ENCODE data around the gene TTC34. TPM values are rescaled to one million over a fixed set of nuclear protein-coding genes. Genes with fewer than 3 reads are reported as not detected.

The TTC34 gene
- total and polyA plus RNA-seq, 5 donors from 2014 or later = 0.05 to 1.1 (median 0.13) TPM

DNA sequence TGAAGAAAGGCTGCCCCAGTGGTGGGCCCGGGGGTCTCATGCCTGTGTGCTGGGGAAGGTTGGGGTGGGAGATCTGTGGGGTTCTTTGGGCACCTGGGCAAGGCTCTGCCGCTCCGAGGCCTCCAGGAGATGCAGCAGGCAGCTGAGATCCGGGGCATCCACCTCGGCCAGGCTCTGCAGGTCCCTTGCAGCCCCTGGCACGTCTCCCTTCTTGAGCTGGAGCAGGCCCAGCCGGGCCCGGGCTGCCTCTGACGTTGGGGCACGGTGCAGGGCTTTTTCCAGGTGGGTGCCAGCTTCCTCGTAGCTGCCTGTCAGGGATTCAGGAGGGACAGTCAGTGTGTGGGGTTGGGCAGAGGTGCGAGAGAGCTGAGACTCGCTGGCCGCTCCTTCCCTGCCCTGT, 157.3 kb downstream of the TTC34 start:
- Mint-ChIP-seq H3K27me3 (no peaks in the 10 kb centered on the region), H3K36me3 (peaks cover 5% of the 10 kb centered on the region), H3K9me3 (peaks cover 0 to 13% (median 6%) of the 10 kb centered on the region in 7 donors), H3K27ac (peak overlapping the region in 1 of 3 donors; percentile 83), H3K4me3 (peak overlapping the region in 1 of 4 donors; percentile 75), H3K4me1 (peaks cover 0 to 16% (median 4%) of the 10 kb centered on the region in 4 donors)
- Histone ChIP-seq H3K36me3 (ENCODE audit: control insufficient read depth, insufficient read depth, low read length) (no peaks in the 10 kb centered on the region), H3K27ac (ENCODE audit: insufficient read depth, low read length, poor library complexity, severe bottlenecking) (no peak overlapping the region), H3K4me1 (ENCODE audit: control insufficient read depth, insufficient read depth, low read length, poor library complexity, severe bottlenecking) (peaks cover 22% of the 10 kb centered on the region), H3K4me3 (ENCODE audit: low read depth, low read length) (no peak overlapping the region), H3K9me3 (ENCODE audit: control insufficient read depth in 2 of 2, low read length in 2 of 2) (peaks cover 13 to 27% of the 10 kb centered on the region in 2 experiments), H3K27me3 (ENCODE audit: control insufficient read depth, insufficient read depth, low read length) (peaks cover 1% of the 10 kb centered on the region)
- DNase-seq = no peak
- ATAC-seq (ENCODE audit: low read depth in 2 of 2) = no peak

DNA sequence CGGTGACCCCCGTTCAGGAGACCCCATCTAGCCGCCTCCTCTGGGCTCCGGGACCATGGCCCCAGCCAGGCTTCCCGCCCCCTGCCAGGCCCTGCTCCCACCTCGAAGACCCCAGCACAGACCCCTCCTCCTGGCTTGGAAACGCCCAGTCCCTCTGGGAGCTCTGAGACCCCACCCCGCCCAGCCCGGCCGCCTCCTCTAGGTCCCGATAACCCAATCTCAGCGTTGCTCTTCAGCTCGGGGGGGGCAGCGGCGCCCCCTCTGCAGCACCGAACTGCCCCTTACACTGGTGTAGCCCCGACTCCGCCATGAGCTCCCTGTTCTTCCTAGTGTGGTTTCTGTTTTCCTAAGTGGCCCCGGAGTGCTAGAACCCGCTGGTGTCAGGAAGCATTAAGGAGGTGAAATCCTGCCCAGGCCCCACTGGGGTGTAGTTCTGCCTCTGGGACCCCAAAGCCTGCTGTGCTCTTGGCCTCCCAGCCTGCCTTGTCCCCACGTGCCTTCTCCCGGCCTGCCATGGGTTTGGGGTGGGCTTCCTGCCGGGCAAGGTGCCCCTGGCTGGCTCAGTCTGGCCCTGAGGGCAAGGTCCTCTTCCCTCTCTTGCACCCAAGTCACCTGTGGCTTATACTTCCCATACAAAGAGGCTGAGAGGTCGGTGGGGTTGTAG, 157.9 kb downstream of the TTC34 start:
- H3K9me3 ChIP-seq (ENCODE audit: control insufficient read depth in 2 of 2, low read length in 2 of 2) = peaks cover 13 to 25% of the 10 kb centered on the region in 2 experiments
- DNase-seq (no peak), ATAC-seq (ENCODE audit: low read depth in 2 of 2) (no peak)
- Mint-ChIP-seq H3K27me3 (no peaks in the 10 kb centered on the region), H3K36me3 (peaks cover 5% of the 10 kb centered on the region), H3K4me1 (peaks cover 0 to 16% (median 4%) of the 10 kb centered on the region in 4 donors), H3K4me3 (peak overlapping the region; percentile 68 to 92 (median 80)), H3K9me3 (peaks cover 0 to 10% (median 6%) of the 10 kb centered on the region in 7 donors), H3K27ac (peak overlapping the region in 2 of 3 donors; percentile 23 to 83)
- H3K4me3 ChIP-seq (ENCODE audit: low read depth, low read length) = no peak overlapping the region
- no peaks in the 10 kb centered on the region for H3K36me3 ChIP-seq (ENCODE audit: control insufficient read depth, insufficient read depth, low read length)
- H3K4me1 ChIP-seq (ENCODE audit: control insufficient read depth, insufficient read depth, low read length, poor library complexity, severe bottlenecking) = peaks cover 22% of the 10 kb centered on the region
- H3K27me3 ChIP-seq (ENCODE audit: control insufficient read depth, insufficient read depth, low read length) = peaks cover 1% of the 10 kb centered on the region
- no peak overlapping the region for H3K27ac ChIP-seq (ENCODE audit: insufficient read depth, low read length, poor library complexity, severe bottlenecking)

DNA sequence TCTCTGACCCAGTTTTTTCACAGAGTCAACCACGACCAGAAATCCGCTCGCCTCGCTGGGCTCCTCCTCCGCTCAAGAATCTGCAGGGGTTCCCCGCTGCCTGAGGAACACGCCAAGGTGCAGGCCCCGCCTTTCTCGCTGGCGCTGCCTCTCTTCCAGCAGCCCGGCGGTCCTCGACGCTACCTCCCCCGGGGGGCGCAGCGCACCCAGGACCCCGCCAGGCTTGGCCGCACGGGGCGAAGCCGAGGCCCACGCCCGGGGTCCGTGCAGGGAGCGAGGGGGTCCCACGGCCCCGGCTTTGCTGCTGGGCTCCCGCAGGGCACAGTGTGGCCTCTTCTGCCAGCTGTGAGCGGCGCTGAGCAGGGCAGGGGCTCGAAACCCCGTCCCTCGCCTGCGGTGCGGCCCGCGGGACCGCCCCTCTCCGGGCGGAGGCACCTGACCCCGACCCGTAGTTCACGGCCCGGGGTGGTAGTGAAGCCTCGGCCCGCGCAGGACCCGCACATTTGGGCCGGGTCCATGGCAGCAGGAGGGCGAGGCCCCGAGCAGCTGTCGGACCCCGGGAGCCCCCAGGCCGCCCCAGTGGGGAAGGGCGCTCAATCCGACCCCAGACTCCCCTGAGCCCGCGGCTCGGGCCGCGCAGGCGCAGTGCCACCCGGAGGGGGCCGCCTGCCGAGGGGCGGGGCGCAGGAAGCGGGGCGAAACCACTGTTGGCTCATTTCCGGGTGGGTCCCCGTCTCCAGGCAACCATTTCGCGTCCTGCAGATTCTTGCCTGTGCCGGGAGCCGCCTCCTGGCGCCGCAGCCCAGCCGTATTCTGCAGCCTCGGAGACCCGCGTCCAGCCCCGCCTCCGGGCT, 158.7 kb downstream of the TTC34 start:
- H3K4me1 ChIP-seq (ENCODE audit: control insufficient read depth, insufficient read depth, low read length, poor library complexity, severe bottlenecking) = peaks cover 22% of the 10 kb centered on the region
- ATAC-seq (ENCODE audit: low read depth in 2 of 2) (peak; percentile 81 to 84), DNase-seq (peak; percentile 93 to 97 (median 93))
- H3K36me3 Mint-ChIP-seq = peaks cover 1% of the 10 kb centered on the region
- peaks cover 0 to 16% (median 4%) of the 10 kb centered on the region in 4 donors for H3K4me1 Mint-ChIP-seq
- peaks cover 0 to 6% (median 3%) of the 10 kb centered on the region in 7 donors for H3K9me3 Mint-ChIP-seq
- H3K27me3 Mint-ChIP-seq = no peaks in the 10 kb centered on the region
- H3K27ac Mint-ChIP-seq = peak overlapping the region; percentile 44 to 89 (median 60)
- no peak overlapping the region for H3K4me3 ChIP-seq (ENCODE audit: low read depth, low read length)
- peaks cover under 1% of the 10 kb centered on the region for H3K27me3 ChIP-seq (ENCODE audit: control insufficient read depth, insufficient read depth, low read length)
- H3K27ac ChIP-seq (ENCODE audit: insufficient read depth, low read length, poor library complexity, severe bottlenecking) = peak overlapping the region; percentile 98
- H3K9me3 ChIP-seq (ENCODE audit: control insufficient read depth in 2 of 2, low read length in 2 of 2) = peaks cover 10 to 17% of the 10 kb centered on the region in 2 experiments
- no peaks in the 10 kb centered on the region for H3K36me3 ChIP-seq (ENCODE audit: control insufficient read depth, insufficient read depth, low read length)
- peak overlapping the region; percentile 86 to 91 (median 86) for H3K4me3 Mint-ChIP-seq

DNA sequence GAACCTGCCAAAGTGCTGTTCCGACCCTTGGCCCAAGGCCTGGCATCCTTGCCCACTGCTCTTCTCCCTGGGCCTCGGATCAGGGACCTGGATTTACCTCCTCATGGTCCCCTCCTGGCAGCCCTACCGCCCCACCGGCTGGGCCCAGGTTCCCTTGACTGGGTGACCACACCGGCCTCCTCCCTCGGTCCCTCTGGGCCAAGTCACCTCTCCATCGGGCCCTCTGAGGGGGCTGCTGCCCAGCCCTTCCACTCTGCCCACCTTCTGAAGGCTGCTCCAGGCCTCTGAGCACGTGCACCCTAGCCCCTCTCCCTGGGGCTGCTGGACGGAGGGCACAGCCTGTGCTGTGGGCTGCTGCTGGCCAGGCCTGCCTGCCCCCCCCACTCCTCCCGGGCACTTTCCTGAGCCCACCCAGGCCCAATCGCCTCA, 159.3 kb downstream of the TTC34 start:
- H3K4me3 ChIP-seq (ENCODE audit: low read depth, low read length) = no peak overlapping the region

DNA sequence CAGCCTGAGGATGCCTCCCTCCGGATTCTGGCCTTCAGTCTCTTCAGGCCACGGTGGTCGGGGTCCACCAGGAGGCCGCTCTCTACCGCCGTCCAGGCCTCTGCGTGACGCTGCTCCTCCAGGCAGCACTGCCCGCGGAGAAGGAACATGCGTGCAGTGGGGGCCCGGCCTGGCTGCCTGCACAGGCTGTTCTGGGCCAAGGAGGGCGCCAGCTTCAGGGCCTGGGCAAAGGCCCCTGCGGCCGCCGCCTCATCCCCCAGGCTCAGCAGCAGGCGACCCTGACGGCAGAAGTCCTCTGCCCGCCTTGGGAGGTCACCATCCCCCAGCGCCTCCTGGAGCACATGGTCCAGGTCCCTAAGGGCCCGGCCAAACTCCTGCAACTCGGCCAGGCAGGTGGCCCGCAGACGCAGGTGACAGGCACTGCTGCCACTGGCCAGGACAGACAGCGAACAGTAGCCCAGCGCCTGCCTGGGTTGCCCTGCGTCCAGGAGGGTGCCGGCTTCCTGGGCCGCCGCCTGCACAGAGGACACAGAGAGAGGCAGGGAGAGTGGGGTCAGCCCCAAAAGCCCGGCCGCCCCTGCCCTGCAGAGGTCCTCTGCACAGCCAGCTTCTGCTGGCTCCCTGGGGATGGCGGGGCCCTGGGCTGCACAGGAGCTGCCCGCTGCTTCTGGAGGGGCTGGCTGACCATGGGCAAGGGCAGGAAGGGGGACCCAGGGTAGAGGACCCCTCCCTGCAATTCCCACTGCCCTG, 159.9 kb downstream of the TTC34 start:
- H3K27ac ChIP-seq (ENCODE audit: insufficient read depth, low read length, poor library complexity, severe bottlenecking) = peak overlapping the region; percentile 98

More for the DNA sequence above, 159.3 kb downstream of the TTC34 start:
- Histone ChIP-seq H3K4me1 (ENCODE audit: control insufficient read depth, insufficient read depth, low read length, poor library complexity, severe bottlenecking) (peaks cover 22% of the 10 kb centered on the region), H3K36me3 (ENCODE audit: control insufficient read depth, insufficient read depth, low read length) (no peaks in the 10 kb centered on the region), H3K27me3 (ENCODE audit: control insufficient read depth, insufficient read depth, low read length) (no peaks in the 10 kb centered on the region), H3K27ac (ENCODE audit: insufficient read depth, low read length, poor library complexity, severe bottlenecking) (peak overlapping the region; percentile 98), H3K9me3 (ENCODE audit: control insufficient read depth in 2 of 2, low read length in 2 of 2) (peaks cover 8 to 11% of the 10 kb centered on the region in 2 experiments)
- Mint-ChIP-seq H3K4me1 (peaks cover 0 to 16% (median 4%) of the 10 kb centered on the region in 4 donors), H3K36me3 (no peaks in the 10 kb centered on the region), H3K9me3 (peaks cover 0 to 4% (median 1%) of the 10 kb centered on the region in 7 donors), H3K27ac (peak overlapping the region; percentile 44 to 89 (median 60)), H3K27me3 (no peaks in the 10 kb centered on the region), H3K4me3 (peak overlapping the region; percentile 86 to 91 (median 86))
- no peak for ATAC-seq (ENCODE audit: low read depth in 2 of 2)
- no peak for DNase-seq

DNA sequence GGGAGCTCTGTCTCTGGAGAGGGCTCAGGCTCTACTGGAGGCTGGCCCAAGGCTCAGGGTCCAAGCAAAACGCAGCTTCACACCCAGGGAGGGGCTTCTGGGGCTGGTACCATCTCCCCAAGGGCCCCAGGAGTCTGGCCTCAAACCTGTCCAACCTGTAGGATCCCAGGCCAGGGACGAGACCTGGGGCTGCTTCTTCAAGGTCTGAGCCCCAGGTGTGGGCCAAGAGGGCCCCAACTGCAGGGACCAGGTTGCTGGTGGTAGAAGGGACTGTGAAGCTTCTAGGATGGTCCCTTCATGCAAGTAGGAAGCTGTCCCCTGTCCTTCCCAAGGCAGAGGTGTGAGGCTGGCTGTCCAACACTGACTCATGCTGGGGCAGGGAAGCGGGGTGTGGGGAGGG, 160.9 kb downstream of the TTC34 start:
- Mint-ChIP-seq H3K36me3 (no peaks in the 10 kb centered on the region), H3K9me3 (peaks cover 0 to 5% (median 1%) of the 10 kb centered on the region in 7 donors), H3K4me1 (peaks cover 0 to 16% (median 4%) of the 10 kb centered on the region in 4 donors), H3K27me3 (no peaks in the 10 kb centered on the region), H3K4me3 (no peak overlapping the region), H3K27ac (no peak overlapping the region)
- H3K27me3 ChIP-seq (ENCODE audit: control insufficient read depth, insufficient read depth, low read length) = no peaks in the 10 kb centered on the region
- H3K27ac ChIP-seq (ENCODE audit: insufficient read depth, low read length, poor library complexity, severe bottlenecking) = no peak overlapping the region
- H3K36me3 ChIP-seq (ENCODE audit: control insufficient read depth, insufficient read depth, low read length) = no peaks in the 10 kb centered on the region
- DNase-seq = no peak
- no peak overlapping the region for H3K4me3 ChIP-seq (ENCODE audit: low read depth, low read length)
- no peak for ATAC-seq (ENCODE audit: low read depth in 2 of 2)
- H3K9me3 ChIP-seq (ENCODE audit: control insufficient read depth in 2 of 2, low read length in 2 of 2) = no peaks in the 10 kb centered on the region
- H3K4me1 ChIP-seq (ENCODE audit: control insufficient read depth, insufficient read depth, low read length, poor library complexity, severe bottlenecking) = peaks cover 22% of the 10 kb centered on the region

More for the DNA sequence above, 159.9 kb downstream of the TTC34 start:
- Histone ChIP-seq H3K36me3 (ENCODE audit: control insufficient read depth, insufficient read depth, low read length) (no peaks in the 10 kb centered on the region), H3K4me3 (ENCODE audit: low read depth, low read length) (no peak overlapping the region), H3K27me3 (ENCODE audit: control insufficient read depth, insufficient read depth, low read length) (no peaks in the 10 kb centered on the region), H3K9me3 (ENCODE audit: control insufficient read depth in 2 of 2, low read length in 2 of 2) (peaks cover 2 to 5% of the 10 kb centered on the region in 2 experiments), H3K4me1 (ENCODE audit: control insufficient read depth, insufficient read depth, low read length, poor library complexity, severe bottlenecking) (peaks cover 22% of the 10 kb centered on the region)
- H3K9me3 Mint-ChIP-seq = peaks cover 0 to 5% (median 1%) of the 10 kb centered on the region in 7 donors
- H3K27me3 Mint-ChIP-seq = no peaks in the 10 kb centered on the region
- no peak overlapping the region for H3K27ac Mint-ChIP-seq
- H3K36me3 Mint-ChIP-seq = no peaks in the 10 kb centered on the region
- peaks cover 0 to 16% (median 4%) of the 10 kb centered on the region in 4 donors for H3K4me1 Mint-ChIP-seq
- no peak for DNase-seq
- H3K4me3 Mint-ChIP-seq = peak overlapping the region; percentile 58 to 91 (median 86)
- no peak for ATAC-seq (ENCODE audit: low read depth in 2 of 2)

Data from CD4-positive, CD25-positive, alpha-beta regulatory T cell (primary cell).